Parathyroid adenoma (tissue), 2 donors: ENCODE measurements around the gene SPRED3.

Experiments
- H2AFZ ChIP-seq: fragments of 300-600 bp; sonication (generic); one replicate; pipeline ENCODE4 v1.7.0; 2017; ENCODE audit warnings: antibody characterized with exemption, mild to moderate bottlenecking
- H3K27ac ChIP-seq: fragments of 300-600 bp; sonication (generic); one replicate; pipeline ENCODE4 v1.7.0; 2017
- H3K27me3 ChIP-seq: fragments of 300-600 bp; sonication (generic); one replicate; pipeline ENCODE4 v1.7.0; 2017; ENCODE audit warnings: low read length; ENCODE audit not compliant: control insufficient read depth, insufficient read depth
- H3K36me3 ChIP-seq: fragments of 300-600 bp; sonication (generic); one replicate; pipeline ENCODE4 v1.7.0; 2017; ENCODE audit warnings: low read length; ENCODE audit not compliant: control insufficient read depth, insufficient read depth
- H3K4me1 ChIP-seq: fragments of 300-600 bp; sonication (generic); one replicate; pipeline ENCODE4 v1.7.0; 2017; ENCODE audit warnings: control low read depth
- H3K4me2 ChIP-seq: fragments of 300-600 bp; sonication (generic); one replicate; pipeline ENCODE4 v1.7.0; 2017; ENCODE audit warnings: low read length
- H3K4me3 ChIP-seq: fragments of 300-600 bp; sonication (generic); one replicate; pipeline ENCODE4 v1.7.0; 2017; ENCODE audit warnings: low read depth, low read length
- H3K79me2 ChIP-seq: fragments of 300-600 bp; sonication (generic); one replicate; pipeline ENCODE4 v1.7.0; 2017; ENCODE audit warnings: control low read depth
- H3K9ac ChIP-seq: fragments of 300-600 bp; sonication (generic); one replicate; pipeline ENCODE4 v1.7.0; 2017; ENCODE audit warnings: mild to moderate bottlenecking
- H3K9me3 ChIP-seq: fragments of 300-600 bp; sonication (generic); one replicate; pipeline ENCODE4 v1.7.0; 2017; ENCODE audit warnings: low read length; ENCODE audit not compliant: control insufficient read depth
- TF ChIP-seq, protein P1 (sequence below): fragments of 300-600 bp; sonication (generic); IDR thresholded peaks from one replicate; pipeline ENCODE4 v1.7.0; 2017; ENCODE audit warnings: antibody characterized with exemption, mild to moderate bottlenecking
- donor health status: primary hyperparathyroidism.

The SPRED3 gene

GRCh38 chr19:38375748-38376147 lies 12.7 kb upstream of the SPRED3 start:
- Histone ChIP-seq H3K79me2 (peaks cover 40% of the 10 kb centered on the region), H3K4me1 (peaks cover 9% of the 10 kb centered on the region), H3K27me3 (no peaks in the 10 kb centered on the region), H2AFZ (no peak overlapping the region), H3K9me3 (no peaks in the 10 kb centered on the region), H3K9ac (no peak overlapping the region), H3K36me3 (no peaks in the 10 kb centered on the region), H3K27ac (no peak overlapping the region), H3K4me3 (peak overlapping the region; percentile 87), H3K4me2 (peak overlapping the region; percentile 89)
- TF ChIP-seq, protein P1, sequence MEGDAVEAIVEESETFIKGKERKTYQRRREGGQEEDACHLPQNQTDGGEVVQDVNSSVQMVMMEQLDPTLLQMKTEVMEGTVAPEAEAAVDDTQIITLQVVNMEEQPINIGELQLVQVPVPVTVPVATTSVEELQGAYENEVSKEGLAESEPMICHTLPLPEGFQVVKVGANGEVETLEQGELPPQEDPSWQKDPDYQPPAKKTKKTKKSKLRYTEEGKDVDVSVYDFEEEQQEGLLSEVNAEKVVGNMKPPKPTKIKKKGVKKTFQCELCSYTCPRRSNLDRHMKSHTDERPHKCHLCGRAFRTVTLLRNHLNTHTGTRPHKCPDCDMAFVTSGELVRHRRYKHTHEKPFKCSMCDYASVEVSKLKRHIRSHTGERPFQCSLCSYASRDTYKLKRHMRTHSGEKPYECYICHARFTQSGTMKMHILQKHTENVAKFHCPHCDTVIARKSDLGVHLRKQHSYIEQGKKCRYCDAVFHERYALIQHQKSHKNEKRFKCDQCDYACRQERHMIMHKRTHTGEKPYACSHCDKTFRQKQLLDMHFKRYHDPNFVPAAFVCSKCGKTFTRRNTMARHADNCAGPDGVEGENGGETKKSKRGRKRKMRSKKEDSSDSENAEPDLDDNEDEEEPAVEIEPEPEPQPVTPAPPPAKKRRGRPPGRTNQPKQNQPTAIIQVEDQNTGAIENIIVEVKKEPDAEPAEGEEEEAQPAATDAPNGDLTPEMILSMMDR, result no peak

- Histone ChIP-seq H3K9me3 (no peaks in the 10 kb centered on the region), H3K27me3 (no peaks in the 10 kb centered on the region), H3K4me2 (peak overlapping the region; percentile 9), H2AFZ (no peak overlapping the region), H3K9ac (no peak overlapping the region), H3K4me3 (no peak overlapping the region), H3K4me1 (peaks cover 9% of the 10 kb centered on the region), H3K79me2 (peaks cover 43% of the 10 kb centered on the region), H3K27ac (no peak overlapping the region), H3K36me3 (no peaks in the 10 kb centered on the region)
- TF ChIP-seq, protein P1, result no peak
Observed at GRCh38 chr19:38376576-38376975, 11.9 kb upstream of the SPRED3 start.

DNA sequence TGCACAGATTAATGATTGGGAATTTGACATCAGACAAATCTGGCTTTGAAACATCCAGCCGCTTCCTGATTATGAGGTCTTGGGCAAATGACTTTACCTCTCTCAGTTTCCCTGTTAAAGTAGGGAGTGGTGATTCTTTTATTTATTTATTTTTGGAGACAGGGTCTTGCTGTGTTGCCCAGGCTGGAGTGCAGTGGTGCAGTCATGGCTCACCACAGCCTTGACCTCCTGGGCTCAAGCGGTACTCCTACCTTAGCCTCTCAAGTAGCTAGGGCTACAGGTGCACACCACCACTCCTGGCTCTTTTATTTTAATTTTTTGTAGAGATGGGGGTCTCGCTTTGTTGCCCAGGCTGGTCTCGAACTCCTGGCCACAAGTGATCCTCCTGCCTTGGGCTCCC lies 11.4 kb upstream of the SPRED3 start:
- Histone ChIP-seq H3K36me3 (no peaks in the 10 kb centered on the region), H3K9ac (no peak overlapping the region), H3K9me3 (no peaks in the 10 kb centered on the region), H3K4me1 (peaks cover 9% of the 10 kb centered on the region), H2AFZ (no peak overlapping the region), H3K27ac (no peak overlapping the region), H3K4me2 (no peak overlapping the region), H3K79me2 (peaks cover 43% of the 10 kb centered on the region), H3K4me3 (no peak overlapping the region), H3K27me3 (no peaks in the 10 kb centered on the region)
- TF ChIP-seq, protein P1, result no peak

DNA sequence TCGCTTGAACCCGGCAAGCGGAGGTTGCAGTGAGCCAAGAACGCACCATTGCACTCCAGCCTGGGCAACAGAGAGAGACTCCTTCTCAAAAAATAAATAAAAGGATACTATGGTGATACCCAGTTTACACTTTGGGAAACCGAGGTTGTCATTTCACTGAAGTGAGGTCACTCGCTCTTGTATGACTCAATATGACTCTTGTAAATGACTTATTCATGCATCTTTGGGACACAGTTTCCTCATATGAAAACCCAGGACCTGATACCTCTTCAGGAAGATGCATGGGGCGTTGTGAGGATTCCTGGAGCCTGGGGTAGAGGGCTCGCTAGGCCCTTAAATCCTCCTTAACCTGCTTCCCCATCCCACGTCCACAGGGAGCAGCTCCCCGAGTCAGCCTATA lies 9.6 kb upstream of the SPRED3 start:
- Histone ChIP-seq H3K4me1 (peaks cover 6% of the 10 kb centered on the region), H3K27me3 (no peaks in the 10 kb centered on the region), H3K36me3 (no peaks in the 10 kb centered on the region), H3K9ac (no peak overlapping the region), H3K79me2 (peaks cover 43% of the 10 kb centered on the region), H3K9me3 (no peaks in the 10 kb centered on the region), H3K4me3 (no peak overlapping the region), H3K27ac (no peak overlapping the region), H3K4me2 (no peak overlapping the region), H2AFZ (no peak overlapping the region)
- TF ChIP-seq, protein P1, result no peak

GRCh38 chr19:38381138-38381537 lies 7.4 kb upstream of the SPRED3 start:
- Histone ChIP-seq H3K4me3 (no peak overlapping the region), H3K4me2 (no peak overlapping the region), H3K9me3 (no peaks in the 10 kb centered on the region), H3K36me3 (no peaks in the 10 kb centered on the region), H3K27me3 (no peaks in the 10 kb centered on the region), H3K4me1 (peaks cover 1% of the 10 kb centered on the region), H3K9ac (no peak overlapping the region), H2AFZ (no peak overlapping the region), H3K27ac (no peak overlapping the region), H3K79me2 (peaks cover 33% of the 10 kb centered on the region)
- TF ChIP-seq, protein P1, result no peak
